ENCODE results near the gene DDX11.
"Not testable (repeated sequence)": the region's sequence is repeated elsewhere in the genome, so short reads cannot be mapped to it uniquely, and the experiment has no call there.

Gene DDX11

DNA sequence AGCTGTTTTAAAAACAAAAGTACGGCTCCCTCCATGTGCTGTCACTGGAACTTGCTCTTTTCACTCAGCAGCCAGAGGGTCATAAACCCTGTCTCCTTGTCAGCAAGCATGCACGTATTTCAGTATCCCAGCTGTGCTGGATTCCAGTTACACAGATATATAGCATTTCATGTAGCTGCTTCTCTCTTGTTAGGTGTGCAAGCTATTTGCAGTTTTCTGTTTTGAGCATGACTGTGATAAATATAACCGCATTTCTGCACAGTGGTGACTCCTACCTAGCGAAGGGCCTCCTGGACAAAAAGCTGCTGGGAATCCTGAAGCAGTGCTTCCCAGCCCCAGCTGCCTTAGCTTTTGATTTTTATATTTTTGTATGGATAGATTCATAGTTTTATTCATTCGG is 24.7 kb downstream of the DDX11 start:
- DNase-seq (ENCODE audit: low read depth in 2 of 3, low spot score in 2 of 3), result not testable (repeated sequence)

DNA sequence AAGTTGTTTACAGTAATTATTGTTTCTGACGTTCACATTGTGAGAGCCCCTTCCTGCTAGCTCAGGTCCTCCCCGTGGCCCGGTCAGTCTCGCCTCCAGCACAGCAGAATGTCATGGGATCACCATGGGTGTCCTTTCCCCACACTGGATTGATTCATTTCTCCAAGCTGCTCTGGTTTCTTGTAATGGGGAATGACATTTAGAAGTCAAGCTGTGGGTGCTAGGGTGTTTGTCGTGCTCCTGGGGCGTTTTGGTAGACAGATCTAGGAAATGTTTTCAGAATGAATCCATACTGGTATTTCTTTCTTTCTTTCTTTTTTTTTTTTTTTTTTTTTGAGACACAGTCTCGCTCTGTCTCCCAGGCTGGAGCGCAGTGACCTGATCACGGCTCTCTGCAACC is 25.1 kb downstream of the DDX11 start:
- not testable (repeated sequence) for DNase-seq (ENCODE audit: low read depth in 2 of 3, low spot score in 2 of 3)

DNA sequence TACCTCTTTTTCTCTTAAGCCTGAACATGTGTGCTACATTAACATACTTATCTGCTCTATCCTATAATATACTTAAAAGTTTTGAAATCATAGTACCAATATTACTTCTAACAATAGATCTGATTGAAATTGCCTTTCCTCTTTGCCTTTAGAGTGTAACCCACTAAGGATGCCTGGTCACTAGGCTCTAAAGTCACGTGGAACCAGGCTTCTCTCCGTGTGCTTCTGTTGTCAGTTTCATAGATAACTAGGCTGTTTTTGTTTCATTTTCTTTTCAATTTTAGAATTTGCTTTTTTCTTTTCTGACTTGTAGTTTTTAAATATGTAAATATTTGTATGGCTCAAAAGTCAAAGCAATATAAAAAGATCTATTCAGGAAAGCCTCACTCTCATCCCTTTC is 25.8 kb downstream of the DDX11 start:
- DNase-seq (ENCODE audit: low read depth in 2 of 3, low spot score in 2 of 3), result not testable (repeated sequence)

DNA sequence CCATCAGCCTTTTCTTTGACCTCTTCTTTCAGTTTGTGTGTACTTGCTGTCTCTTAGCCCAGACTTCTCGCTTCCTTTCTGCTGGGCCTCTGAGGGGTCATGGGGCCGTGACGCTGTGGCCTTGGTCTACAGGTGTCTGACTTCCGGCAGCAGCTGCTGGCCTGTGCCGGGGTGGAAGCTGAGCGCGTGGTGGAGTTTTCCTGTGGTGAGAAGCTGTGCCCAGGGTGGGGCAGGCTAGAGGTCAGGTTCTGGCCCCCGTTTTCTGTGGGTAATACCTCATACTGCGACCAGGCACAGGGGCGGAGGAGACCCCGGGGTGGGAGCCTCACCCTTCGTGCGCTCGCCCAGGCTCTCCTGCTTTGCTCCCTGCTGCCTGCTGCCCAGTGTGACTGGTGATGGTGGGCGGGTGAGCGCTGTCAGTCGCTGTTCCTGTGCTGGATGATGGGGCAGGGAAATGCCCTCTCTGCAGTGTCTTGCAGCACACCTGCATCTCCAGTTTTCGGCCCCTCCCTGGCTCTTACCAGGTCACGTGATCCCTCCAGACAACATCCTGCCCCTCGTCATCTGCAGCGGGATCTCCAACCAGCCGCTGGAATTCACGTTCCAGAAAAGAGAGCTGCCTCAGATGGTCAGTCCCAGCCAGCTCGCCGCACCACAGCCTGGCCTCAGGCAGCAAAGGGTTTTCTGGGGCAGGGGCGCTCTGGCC is 27.0 kb downstream of the DDX11 start:
- not testable (repeated sequence) for DNase-seq (ENCODE audit: low read depth in 2 of 3, low spot score in 2 of 3)

DNA sequence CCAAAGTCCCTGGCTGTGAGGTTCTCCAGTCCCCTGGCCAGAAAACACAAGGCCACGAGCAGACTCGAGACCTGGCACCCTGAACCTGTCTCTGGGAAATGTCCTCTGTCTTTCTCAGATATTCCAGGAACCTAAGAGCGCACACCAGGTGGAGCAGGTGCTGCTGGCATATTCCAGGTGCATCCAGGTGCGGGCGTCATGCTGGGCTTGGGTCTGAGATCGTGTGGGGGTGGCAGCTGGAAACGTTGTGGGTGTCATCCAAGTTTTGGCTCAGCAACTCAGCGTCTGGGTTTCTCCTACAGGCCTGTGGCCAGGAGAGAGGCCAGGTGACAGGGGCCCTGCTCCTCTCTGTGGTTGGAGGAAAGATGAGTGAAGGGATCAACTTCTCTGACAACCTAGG is 28.5 kb downstream of the DDX11 start:
- not testable (repeated sequence) for DNase-seq (ENCODE audit: low read depth in 2 of 3, low spot score in 2 of 3)

DNA sequence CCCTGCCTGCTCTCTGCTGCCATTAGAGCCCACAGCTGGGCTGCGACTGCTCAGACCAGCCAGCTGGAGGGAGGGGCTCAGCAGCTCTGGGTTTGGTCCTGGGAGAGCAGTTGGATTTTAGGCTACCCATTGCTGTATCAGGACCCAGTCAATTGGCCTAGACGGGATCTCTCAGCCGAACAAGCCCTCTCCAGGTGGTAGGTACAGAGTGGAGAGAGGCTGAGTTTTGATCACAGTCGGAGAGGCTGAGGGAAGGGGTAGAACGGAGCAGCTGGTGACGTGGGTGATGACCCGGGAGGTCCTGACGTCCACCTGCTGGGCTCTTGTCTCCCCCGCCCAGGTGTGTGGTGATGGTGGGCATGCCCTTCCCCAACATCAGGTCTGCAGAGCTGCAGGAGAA is 28.9 kb downstream of the DDX11 start:
- DNase-seq (ENCODE audit: low read depth in 2 of 3, low spot score in 2 of 3), result not testable (repeated sequence)

DNA sequence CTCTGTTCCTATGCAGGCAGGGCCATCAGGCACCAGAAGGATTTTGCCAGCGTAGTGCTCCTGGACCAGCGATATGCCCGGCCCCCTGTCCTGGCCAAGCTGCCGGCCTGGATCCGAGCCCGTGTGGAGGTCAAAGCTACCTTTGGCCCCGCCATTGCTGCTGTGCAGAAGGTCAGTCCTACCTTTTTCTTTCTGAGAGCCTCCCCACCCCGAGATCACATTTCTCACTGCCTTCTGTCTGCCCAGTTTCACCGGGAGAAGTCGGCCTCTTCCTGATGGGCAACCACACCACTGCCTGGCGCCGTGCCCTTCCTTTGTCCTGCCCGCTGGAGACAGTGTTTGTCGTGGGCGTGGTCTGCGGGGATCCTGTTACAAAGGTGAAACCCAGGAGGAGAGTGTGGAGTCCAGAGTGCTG is 29.9 kb downstream of the DDX11 start:
- not testable (repeated sequence) for DNase-seq (ENCODE audit: low read depth in 2 of 3, low spot score in 2 of 3)

DNA sequence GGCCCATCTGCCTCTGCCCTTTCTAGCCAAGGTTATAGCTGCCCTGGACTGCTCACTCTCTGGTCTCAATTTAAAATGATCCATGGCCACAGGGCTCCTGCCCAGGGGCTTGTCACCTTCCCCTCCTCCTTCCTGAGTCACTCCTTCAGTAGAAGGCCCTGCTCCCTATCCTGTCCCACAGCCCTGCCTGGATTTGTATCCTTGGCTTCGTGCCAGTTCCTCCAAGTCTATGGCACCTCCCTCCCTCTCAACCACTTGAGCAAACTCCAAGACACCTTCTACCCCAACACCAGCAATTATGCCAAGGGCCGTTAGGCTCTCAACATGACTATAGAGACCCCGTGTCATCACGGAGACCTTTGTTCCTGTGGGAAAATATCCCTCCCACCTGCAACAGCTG is 30.6 kb downstream of the DDX11 start:
- not testable (repeated sequence) for DNase-seq (ENCODE audit: low read depth in 2 of 3, low spot score in 2 of 3)

DNA sequence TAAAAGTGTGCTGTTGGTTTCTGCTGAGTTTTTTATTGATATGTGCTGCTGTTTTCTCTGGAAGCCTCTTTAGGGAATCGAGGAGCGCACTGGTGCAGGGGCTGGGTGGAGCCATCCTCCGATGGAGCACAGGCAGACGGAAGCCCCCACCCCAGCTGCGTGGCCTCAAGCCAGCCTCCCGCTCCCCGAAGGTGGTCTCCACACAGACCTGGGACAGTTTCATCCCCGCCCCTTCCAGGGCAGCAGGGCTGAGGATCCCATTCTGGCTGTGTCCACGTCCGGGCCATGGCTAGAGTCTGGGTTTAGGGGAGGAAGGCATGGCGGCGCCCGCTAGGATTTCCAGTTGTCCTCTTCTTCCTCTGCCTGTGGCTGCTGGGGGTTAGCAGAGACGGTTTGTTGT is 31.1 kb downstream of the DDX11 start:
- DNase-seq (ENCODE audit: low read depth in 2 of 3, low spot score in 2 of 3), result not testable (repeated sequence)

DNA sequence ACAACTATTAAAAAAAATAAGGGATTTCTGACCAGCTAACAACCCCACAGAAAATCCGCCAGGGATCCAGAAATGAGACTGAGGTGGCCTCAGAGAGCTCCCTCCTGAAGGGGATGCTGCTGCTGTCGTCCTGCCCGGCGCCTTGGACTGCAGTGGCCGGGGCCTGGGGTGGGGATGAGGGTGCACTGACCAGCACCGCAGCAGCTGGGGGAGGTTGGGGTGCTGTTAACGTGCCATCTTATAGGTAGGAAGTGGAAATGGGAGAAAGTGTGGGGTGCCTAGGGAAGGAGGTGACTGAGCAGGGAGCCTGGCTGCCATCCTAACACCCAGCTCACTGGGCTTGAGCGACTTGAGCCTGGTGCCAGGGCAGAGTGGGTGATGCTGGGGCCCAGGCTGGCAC is 32.0 kb downstream of the DDX11 start:
- no peak for DNase-seq (ENCODE audit: low read depth in 2 of 3, low spot score in 2 of 3)

DNA sequence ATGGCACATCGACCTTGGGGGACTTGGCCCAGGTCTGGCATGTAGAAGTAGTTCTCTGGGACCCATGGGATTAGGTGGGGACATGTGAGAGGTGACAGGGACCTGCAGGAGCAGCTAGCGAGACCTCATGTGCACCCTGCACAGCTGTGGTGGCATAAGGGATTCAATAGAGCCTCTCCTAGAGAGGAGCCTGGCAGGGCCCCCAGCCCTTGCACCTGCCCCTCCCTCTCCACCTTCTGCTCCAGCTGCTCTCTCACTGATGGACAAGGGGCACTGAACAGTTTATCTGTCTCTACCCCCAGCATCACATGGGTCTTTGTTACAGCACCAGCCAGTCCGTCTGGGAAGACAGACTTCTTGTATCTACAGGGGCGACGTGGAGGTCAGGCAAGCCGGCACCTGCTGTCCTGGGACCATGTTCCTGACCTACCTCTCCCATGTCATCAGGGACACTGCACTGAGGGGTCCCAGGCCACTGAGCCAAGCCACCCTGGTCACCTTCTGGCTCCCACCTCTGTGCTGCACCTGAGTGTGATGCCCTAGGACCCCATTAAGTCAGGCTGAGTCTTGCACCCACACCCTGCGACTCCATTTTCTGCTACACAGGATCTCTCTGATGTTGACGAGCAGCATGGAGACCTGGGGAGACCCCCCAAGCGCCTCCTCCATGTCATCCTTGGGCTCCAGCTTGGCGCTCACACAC is 32.6 kb downstream of the DDX11 start:
- no peak for DNase-seq (ENCODE audit: low read depth in 2 of 3, low spot score in 2 of 3)

DNA sequence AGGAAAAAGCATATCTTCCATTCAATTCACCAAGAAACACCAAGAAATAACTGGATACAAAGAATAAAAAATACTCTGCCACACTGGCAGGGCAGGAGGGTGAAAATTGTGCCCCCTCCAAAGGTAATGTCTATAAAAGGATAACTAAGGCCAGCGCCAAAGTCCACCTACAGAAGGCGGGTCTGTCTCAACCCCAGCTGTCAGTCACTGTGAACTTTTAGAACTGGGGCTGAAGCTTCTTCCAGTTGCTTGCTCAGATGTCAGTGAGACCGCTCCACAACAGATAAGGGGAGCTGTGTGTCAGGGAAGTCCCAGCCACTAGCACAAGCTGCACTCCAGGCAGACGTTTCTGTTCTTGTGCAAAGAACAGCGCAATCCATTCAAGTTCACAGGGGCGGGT is 36.1 kb downstream of the DDX11 start:
- DNase-seq (ENCODE audit: low read depth in 2 of 3, low spot score in 2 of 3), result not testable (repeated sequence)

DNA sequence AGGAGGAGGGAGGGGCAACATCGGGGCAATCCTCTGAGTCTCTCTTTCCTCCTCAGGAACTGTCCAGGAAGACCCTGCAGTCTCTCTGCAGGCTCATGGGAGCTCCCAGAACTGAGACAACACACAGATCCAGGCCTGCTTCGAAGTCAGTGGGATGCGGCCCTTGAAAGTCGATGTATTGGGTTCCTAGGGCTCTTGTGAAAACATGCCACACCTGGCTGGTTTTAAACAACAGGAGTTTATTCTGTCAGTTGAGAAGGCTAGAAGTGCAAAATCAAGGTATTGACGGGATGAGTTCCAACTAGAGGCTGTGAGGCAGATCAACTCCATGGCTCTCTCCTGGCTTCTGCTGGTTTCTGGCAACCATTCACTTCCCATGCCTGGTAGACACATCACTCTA is 36.6 kb downstream of the DDX11 start:
- DNase-seq (ENCODE audit: low read depth in 2 of 3, low spot score in 2 of 3), result not testable (repeated sequence)

DNA sequence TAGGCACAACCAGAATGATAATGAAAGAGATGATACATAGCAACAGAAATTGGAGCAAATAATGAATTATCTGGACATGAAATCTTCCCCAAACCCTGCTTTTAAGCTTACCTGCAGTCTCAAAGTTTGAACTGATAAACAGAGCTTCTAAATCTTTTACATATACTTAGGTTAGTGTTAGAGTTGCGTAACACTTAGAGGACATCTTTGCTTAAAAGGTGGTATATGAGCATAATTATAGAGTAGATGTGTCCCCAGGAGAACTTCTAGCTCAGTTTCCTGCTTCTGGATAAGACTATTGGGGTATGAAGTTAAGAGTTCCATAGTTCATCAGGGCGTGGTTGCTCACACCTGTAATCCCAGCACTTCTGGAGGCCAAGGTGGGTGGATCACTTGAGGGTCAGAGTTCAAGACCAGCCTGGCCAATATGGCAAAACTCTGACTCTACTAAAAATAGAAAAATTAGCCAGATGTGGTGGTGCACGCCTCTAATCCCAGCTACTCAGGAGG is 41.5 kb downstream of the DDX11 start:
- not testable (repeated sequence) for DNase-seq (ENCODE audit: low read depth in 2 of 3, low spot score in 2 of 3)

DNA sequence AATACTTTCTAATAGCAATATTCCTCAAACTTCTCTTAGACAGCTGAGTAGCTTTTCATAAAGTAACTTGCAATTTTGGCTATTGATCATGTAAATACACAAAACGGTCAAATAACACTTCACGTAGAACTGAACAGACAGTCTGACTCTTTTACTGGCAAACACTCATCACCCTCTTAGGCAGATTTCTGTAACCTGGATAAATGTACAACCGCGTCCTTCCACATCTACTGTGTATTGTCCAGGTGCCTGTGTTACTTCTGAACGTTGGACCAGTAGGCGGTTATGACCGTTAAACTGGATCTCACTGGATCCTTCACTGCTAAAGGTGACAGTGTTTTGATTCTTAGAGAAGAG is 43.2 kb downstream of the DDX11 start:
- DNase-seq (ENCODE audit: low read depth in 2 of 3, low spot score in 2 of 3), result not testable (repeated sequence)

DNA sequence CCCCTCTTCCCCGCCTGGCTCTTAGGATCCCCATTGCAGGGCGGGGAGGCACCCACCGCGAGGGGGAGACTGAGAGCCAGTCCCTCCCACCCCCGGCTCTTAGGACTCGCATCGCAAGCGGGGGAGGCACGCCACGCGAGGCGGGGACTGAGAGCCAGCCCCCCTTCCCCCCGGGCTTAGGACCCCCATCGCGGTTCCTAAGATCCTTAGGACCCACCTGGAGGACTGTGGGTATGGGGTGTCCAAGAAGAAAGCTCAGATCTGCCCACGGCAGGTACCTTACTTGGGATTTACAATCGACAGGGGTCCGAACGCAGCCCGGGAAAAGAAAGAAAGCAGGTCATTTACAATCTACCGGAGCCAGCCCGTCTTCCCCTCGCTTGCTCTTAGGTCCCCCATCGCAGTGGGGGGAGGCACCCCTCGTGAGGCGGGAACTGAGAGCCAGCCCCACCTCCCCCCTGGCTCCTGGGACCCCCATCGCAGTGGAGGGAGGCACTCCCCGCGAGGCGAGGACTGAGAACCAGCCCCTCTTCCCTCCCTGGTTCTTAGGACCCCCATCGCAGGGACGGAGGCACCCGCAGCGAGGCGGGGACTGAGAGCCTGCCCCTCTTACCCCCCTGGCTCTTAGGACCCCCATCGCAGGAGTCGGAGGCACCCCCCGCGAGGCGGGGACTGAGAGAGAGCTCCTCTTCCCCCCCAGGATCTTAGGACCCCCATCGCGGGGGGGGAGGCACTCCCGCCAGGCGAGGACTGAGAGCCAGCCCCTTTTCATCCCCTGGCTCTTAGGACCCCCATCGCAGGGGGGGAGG is 43.7 kb downstream of the DDX11 start:
- peak in 1 of 3 experiments; percentile 23 for DNase-seq (ENCODE audit: low read depth in 2 of 3, low spot score in 2 of 3)

DNA sequence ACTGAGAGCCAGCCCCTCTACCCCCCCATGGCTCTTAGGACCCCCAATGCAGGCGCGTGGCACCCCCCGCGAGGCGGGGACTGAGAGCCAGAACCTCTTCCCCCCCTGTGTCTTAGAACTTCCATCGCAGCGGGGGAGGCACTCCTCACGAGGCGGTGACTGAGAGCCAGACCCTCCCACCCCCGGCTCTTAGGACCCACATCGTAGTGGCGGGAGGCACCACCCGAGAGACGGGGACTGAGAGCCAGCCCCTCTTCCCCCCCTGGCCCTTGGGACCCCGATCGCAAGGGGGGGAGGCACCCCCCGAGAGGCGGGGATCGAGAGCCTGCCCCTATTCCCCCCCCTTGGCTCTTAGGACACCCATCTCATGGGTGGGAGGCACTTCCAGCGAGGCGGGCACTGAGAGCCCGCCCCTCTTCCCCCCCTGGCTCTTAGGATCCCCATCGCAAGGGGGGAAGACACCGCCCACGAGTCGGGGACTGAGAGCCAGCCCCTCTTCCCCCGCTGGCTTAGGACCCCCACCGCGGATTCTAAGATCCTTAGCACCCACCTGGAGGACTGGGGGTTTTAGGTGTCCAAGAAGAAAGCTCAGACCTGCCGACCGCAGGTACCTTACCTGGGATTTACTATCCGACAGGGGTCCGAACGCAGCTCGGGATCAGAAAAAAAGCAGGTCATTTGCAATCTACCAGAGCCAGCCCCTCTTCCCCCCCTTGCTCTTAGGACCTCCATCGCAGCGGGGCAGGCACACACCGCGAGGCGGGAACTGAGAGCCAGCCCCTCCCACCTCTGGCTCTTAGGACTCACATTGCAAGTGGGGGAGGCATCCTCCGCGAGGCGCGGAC is 44.9 kb downstream of the DDX11 start:
- no peak for DNase-seq (ENCODE audit: low read depth in 2 of 3, low spot score in 2 of 3)

DNA sequence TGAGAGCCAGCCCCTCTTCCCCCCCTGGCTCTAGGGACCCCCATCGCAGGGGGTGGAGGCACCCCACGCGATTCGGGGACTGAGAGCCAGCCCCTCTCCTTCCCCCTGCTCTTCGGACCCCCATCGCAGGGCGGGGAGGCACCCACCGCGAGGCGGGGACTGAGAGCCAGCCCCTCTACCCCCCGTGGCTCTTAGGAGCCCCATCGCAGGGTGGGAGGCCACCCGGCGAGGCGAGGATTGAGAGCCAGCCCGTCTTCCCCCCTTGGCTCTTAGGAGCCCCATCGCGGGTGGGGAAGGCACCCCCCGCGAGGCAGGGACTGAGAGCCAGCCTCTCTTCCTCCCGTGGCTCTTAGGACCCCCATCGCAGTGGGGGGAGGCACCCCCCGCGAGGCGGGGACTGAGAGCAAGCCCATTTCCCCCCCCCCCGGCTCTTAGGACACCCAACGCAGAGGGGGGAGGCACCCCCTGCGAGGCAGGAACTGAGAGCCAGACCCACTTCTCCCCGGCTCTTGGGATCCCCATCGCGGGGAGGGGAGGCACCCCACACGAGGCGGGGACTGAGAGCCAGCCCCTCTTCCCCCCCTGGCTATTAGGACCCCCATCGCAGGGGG is 45.6 kb downstream of the DDX11 start:
- DNase-seq (ENCODE audit: low read depth in 2 of 3, low spot score in 2 of 3), result no peak

DNA sequence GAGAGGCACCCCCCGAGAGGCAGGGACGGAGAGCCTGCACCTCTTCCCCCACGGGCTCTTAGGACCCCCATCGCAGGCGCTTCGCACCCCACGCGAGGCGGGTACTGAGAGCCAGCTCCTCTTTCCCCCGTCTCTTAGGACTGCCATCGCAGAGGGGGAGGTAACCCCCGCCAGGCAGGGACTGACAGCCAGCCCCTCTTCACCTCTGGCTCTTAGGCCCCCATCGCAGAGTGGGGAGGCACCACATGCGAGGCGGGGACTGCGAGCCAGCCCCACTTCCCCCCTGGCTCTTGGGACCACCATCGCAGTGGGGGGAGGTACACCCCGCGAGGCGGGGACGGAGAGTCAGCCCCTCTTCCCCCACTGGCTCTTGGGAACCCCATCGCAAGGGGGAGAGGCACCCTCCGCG is 46.1 kb downstream of the DDX11 start:
- no peak for DNase-seq (ENCODE audit: low read depth in 2 of 3, low spot score in 2 of 3)

DNA sequence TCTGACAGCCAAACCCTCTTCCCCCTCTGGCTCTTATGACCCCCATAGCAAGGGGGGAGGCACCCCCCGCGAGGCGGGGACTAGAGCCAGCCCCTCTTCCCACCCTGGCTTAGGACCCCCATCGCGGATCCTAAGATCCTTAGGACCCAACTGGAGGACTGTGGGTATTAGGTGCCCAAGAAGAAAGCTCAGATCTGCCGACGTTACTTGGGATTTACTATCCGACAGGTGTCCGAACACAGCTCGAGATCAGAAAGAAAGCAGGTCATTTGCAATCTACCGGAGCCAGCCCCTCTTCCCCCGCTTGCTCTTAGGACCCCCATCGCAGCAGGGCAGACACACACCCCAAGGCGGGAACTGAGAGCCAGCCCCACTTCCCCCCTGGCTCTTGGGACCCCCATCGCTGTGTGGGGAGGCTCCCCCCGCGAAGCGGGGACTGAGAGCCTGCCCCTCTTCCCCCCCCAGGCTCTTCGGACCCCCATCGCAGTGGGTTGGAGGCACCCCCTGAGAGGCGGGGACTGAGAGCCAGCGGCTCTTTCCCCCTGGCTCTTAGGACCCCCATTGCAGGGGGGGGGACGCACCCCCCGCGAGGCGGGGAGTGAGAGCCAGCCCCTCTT is 46.8 kb downstream of the DDX11 start:
- DNase-seq (ENCODE audit: low read depth in 2 of 3, low spot score in 2 of 3), result no peak

All from activated CD8-positive, alpha-beta memory T cell treated with anti-CD3 and anti-CD28 coated beads for 48 hours (primary cell).